Measurements from ENCODE around the gene ADAP1. TPM values are rescaled to one million over a fixed set of nuclear protein-coding genes. Genes with fewer than 3 reads are reported as not detected.

ADAP1 gene
- total RNA-seq, 1 donor from 2014 or later: 26.9 TPM

- no peak for TF ChIP-seq CTCF (IDR thresholded peaks at IDR 0.05; ENCODE audit: insufficient read depth, low read length, severe bottlenecking)
- Histone ChIP-seq H3K27me3 (ENCODE audit: control insufficient read depth, insufficient read depth, low read length) (no peaks in the 10 kb centered on the region), H3K4me3 (ENCODE audit: low read depth, low read length) (no peak overlapping the region), H3K36me3 (ENCODE audit: control insufficient read depth, insufficient read depth, low read length) (peaks cover 35% of the 10 kb centered on the region)
- FAIRE-seq (no peak), DNase-seq (ENCODE audit: low read depth) (no peak)
Observed at GRCh38 chr7:861222-861621, 93.3 kb downstream of the ADAP1 start.

GRCh38 chr7:860149-860548 lies 94.3 kb downstream of the ADAP1 start:
- Histone ChIP-seq H3K36me3 (ENCODE audit: control insufficient read depth, insufficient read depth, low read length) (peaks cover 34% of the 10 kb centered on the region), H3K27me3 (ENCODE audit: control insufficient read depth, insufficient read depth, low read length) (no peaks in the 10 kb centered on the region), H3K4me3 (ENCODE audit: low read depth, low read length) (no peak overlapping the region)
- no peak for TF ChIP-seq CTCF (IDR thresholded peaks at IDR 0.05; ENCODE audit: insufficient read depth, low read length, severe bottlenecking)
- no peak for FAIRE-seq
- DNase-seq (ENCODE audit: low read depth): no peak

GRCh38 chr7:859359-860030 lies 95.0 kb downstream of the ADAP1 start:
- Histone ChIP-seq H3K27me3 (ENCODE audit: control insufficient read depth, insufficient read depth, low read length) (no peaks in the 10 kb centered on the region), H3K36me3 (ENCODE audit: control insufficient read depth, insufficient read depth, low read length) (peaks cover 34% of the 10 kb centered on the region), H3K4me3 (ENCODE audit: low read depth, low read length) (no peak overlapping the region)
- FAIRE-seq (peak; percentile 64), DNase-seq (ENCODE audit: low read depth) (no peak)
- TF ChIP-seq CTCF (IDR thresholded peaks at IDR 0.05; ENCODE audit: insufficient read depth, low read length, severe bottlenecking): no peak

GRCh38 chr7:857661-858060 lies 96.8 kb downstream of the ADAP1 start:
- TF ChIP-seq CTCF (IDR thresholded peaks at IDR 0.05; ENCODE audit: insufficient read depth, low read length, severe bottlenecking): no peak
- H3K36me3 ChIP-seq (ENCODE audit: control insufficient read depth, insufficient read depth, low read length): peaks cover 42% of the 10 kb centered on the region
- H3K4me3 ChIP-seq (ENCODE audit: low read depth, low read length): no peak overlapping the region
- no peaks in the 10 kb centered on the region for H3K27me3 ChIP-seq (ENCODE audit: control insufficient read depth, insufficient read depth, low read length)
- no peak for DNase-seq (ENCODE audit: low read depth)
- no peak for FAIRE-seq

- no peak for TF ChIP-seq CTCF (IDR thresholded peaks at IDR 0.05; ENCODE audit: insufficient read depth, low read length, severe bottlenecking)
- no peak for DNase-seq (ENCODE audit: low read depth)
- no peak for FAIRE-seq
- Histone ChIP-seq H3K36me3 (ENCODE audit: control insufficient read depth, insufficient read depth, low read length) (peaks cover 40% of the 10 kb centered on the region), H3K4me3 (ENCODE audit: low read depth, low read length) (no peak overlapping the region), H3K27me3 (ENCODE audit: control insufficient read depth, insufficient read depth, low read length) (no peaks in the 10 kb centered on the region)
Observed at GRCh38 chr7:856444-857095, 97.9 kb downstream of the ADAP1 start.
